Stimulated activated CD8-positive, alpha-beta memory T cell treated with anti-CD3 and anti-CD28 coated beads, Interleukin-2, amount 100 ng/mL, for 48 hours (primary cell): ENCODE measurements around the gene RNASE7.
"Not testable (repeated sequence)": the region's sequence is repeated elsewhere in the genome, so short reads cannot be mapped to it uniquely, and the experiment has no call there.

Experiments used
- DNase-seq, 2 donors: peaks; one replicate each; pipeline ENCODE4 v3.0.0-alpha.2; 2020; ENCODE audit warnings: low read depth in 2 of 2

Gene RNASE7

DNA sequence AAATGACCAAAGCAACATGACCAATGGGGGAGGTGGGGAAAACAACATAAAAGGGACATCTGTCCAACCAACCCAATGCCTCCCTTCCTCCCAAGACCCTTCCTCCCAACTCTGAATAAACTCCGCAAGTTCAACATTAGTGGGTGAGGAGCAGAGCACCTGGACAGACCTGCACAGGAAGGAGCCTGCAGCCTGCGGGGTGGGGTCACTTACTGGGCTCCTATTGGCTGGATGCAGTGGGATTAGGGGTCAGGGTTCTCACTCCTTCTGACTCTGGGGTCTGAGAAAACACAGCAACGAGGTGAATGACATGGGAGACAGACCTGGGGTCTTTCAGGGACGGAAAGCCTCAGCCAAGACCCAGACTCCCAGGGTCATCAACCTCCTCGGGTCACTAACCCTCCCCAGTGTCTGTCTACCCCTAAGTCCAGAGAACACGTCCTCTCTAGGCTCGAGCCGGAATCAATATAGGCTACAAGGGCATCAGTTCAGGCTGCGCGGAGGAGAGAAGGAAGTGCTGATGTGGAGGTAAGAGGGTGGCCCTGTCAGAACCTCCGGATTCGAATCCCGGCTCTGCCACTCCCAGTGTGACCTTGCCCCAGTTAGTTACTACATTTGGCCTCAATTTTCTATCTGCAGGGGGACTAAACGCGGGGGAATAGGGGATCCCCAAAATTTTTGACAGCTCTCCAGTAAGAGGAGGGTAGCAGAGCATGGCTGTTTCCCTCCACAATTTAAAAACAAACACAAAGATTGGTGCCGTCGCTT, 18.2 kb upstream of the RNASE7 start:
- no peak for DNase-seq

DNA sequence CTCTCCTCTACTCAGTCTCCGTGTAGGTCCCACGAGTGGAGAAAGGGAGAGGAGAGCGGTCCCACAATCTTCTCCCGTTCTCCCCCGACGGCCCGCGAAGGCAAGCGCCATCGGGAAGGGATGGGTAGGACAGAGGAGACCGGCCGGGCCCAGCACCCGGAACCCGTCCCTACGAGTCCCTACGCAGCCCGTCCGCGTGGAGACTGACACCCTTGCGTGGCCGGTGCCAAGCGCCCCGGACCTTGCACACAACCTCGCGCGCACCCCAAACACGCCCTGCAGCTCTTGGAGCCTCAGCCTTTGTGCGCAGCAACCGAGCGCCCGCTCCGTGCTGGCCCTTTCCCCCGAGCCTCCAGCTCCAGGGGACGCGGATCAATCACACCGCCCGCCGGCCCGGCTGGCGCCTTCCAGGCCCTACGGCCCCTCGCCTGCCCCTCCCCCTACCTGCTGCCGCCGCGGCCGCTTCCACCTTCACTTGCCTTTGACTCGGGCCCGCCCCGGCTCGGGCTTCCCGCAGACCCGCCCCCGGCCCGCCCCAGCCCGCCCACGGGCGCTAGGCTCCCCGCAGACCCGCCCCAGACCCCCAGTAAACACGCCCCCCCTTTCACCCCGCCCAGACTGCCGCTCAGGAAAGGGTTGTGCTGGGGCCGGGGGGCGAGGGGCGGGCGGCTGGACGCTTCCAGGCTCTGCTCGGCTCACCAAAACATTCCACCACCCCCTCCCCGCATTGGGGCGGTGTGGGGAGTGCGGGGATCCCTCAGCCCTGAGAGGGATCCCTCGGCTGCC, 17.4 kb upstream of the RNASE7 start, which contains the start of gene NDRG2:
Gene NDRG2 (minus strand): TSS at position 477 of the 786 bp plus-strand sequence. CDS start 1,746 bp downstream, outside the sequence.
- peak; percentile 47 to 57 for DNase-seq

DNA sequence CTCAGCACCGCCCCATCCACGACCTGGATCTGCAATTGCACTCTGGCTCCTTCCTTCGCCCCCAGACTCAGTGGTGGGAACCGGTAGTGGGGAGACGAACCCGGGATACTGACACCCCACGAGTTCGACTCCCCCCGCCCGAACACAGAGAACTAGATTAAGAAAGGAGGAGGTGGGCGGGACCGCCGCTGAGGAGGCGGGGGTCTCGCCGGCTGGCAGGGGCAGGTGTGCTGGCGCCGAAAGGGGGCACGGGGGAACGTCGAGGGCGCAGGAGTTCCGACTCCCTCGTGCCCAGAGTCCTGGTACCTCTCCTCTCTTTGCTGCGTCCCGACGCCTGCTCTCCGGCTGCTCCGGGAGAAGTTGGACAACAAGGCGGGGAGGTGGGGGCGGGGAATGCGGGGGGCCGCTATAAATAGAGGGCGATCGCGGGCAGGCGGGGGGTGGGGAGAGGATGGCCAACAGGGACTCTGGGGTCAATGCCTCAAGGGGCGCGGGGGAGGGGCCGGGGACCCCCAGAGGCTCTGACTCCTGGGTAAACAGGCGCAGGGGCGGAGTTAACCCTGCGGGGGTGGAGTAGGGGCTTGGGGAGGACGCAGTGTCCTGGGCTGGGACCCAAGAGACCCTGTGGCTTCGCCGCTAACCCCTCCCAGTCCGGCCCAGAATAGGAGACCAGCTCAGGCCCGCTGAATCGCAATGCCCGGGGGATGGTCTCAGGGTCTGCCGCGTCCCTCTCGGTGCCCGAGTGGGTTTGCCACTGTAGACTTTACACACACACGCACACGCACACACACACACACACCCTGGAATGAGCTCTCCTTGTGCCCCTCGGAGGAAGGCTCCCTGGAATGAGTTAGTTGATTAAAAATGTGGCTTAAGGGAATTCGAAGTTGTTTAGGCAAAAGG, 16.5 kb upstream of the RNASE7 start:
- no peak for DNase-seq

DNA sequence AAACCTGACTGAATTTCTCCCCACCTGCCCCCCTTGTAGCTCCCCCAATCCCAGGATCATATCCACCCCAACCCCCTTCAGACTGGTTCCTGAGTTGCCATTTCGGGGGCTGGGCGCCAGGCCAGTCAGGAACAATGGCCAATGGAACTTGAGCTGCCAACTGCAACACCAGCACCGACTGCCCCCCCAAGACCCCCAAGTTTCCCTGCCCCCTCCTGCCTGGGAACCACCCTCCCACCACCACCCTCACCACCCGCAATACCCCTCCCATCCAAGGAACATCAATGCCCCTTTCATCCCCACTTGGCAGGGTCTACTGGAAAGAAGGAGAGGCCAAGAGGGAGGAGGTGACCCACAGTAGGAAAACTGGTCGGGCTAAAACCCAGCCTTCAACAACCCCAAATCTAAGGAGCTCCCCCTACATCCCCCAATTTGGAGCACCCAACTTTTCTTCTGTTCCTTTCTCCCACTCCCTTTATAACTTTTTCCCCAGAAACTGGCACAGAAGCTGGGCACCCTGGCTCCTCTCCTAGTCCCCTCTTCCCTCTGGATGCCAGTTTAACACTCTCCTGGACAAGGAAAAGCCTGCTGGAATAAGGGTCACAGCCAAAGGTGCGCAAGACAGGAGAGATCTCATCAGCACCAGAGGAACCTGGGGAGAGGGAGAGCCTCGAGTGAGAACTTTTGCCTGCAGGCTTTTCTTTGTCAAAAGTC, 15.7 kb upstream of the RNASE7 start:
- no peak for DNase-seq

DNA sequence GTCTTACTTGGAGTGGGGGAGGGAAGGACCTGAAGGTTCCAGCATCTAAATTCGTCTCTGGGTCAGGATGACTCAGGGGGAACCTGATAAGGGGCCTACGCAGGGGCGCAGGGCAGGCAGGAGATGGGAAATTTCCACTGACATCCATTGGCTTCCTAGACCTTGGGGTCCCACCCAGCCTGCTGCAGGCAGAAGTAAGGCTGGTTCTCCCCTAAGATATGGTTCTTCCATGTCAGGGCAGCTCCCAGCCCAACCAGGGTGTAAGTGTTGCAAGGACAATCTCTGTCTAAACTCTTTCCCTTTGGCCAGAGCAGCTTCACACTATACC, 15.2 kb upstream of the RNASE7 start:
- no peak for DNase-seq

DNA sequence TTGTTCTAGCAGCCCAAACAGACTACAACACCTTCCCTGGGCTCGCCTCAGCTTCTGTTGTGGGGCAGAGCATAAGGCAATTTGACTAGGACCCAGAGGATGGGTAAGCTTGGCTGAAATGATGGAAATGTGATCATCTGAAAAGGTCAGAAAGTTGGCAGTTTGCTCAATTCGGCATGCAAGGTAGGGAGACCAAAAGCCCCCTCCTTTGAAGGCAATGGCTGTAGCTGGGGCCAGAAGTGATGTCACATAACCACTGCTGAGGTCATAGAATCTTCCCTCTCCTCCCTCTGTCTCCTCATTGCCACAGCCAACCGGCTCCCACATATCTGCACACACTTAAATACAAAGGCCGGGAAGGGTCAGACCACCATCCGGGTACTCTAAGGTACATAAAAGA, 12.2 kb upstream of the RNASE7 start, which contains the start of gene TPPP2:
Gene TPPP2 (plus strand): TSS at position 301 of the 400 bp plus-strand sequence. CDS start 365 bp downstream, outside the sequence.
- no peak for DNase-seq

DNA sequence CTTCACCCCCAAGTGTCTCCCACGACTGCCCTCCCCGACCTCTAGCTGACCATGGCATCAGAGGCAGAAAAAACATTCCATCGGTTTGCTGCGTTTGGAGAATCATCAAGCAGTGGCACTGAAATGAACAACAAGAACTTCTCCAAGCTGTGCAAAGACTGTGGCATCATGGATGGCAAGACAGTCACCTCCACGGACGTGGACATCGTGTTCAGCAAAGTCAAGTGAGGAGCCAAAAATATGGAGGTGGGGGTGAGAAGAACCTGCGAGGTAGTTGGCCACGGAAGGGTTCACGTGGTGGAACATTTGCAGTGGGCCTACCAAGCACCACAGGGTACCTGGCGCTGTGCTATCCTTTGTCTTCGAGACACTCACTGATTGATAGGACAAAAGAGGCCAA, 11.6 kb upstream of the RNASE7 start:
- no peak for DNase-seq

DNA sequence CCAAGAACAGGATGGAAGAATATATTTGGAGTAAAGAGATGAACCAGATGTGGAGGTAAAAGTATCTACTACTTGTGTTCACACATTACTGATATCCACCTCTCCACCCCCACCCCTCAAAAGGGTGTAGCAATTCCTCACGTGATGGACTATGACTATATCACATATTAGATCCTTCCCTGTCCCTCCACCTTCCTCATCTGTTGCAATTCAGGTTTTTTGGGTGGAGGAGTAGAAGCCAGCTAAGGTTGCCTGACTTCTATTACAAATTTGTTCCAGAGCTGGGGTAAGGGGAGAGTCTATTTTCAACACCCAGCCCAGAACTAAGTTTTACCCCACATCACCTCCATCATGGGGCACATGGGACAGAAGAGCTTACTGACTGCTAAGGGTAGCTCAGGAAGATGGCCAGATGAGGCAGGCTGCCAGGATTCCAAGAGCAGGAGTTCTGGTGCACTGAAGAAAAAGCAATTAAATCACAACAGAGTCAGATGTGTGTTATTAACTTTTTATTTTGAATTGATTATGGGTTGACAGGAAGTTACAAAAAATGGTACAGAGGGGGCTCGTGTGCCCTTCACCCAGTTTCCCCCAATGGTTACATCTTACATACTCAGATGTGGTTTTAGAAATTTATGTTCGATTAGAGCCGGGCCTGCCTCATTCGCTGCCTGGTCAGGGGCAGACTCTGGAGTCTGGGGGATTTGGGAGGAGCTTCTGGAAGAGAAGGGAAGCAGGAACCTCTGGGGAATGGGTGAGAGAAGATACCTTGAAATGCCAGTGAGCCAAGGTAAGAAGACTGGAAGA, 9.6 kb upstream of the RNASE7 start:
- DNase-seq, result no peak

DNA sequence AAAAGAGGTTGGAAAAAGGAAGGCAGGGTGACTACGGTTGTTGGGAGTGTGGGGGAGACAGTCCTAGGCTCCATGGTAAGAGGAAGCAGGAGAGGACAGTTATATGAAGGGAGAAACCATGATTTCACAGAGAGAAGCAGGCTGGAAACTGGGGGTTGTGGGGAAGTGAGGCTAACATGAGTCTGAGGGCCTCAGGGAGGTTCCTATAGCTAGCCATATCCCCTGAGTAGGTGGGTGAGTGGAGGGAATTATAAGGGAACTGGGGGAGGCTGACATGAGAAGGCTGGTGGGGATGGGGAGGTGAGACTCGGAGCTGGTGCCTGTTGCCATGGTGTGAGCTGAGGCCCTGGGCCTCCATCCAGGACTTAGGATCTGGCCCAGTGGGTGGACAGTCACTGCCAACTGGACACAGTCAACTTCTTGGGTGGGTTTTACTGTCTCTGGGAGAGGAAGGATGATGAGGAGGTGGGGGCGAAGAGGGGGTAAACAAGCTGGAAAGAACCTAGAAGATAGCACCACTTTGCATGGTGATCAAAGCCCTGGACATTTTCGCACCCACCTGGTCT, 8.9 kb upstream of the RNASE7 start:
- DNase-seq, result no peak

DNA sequence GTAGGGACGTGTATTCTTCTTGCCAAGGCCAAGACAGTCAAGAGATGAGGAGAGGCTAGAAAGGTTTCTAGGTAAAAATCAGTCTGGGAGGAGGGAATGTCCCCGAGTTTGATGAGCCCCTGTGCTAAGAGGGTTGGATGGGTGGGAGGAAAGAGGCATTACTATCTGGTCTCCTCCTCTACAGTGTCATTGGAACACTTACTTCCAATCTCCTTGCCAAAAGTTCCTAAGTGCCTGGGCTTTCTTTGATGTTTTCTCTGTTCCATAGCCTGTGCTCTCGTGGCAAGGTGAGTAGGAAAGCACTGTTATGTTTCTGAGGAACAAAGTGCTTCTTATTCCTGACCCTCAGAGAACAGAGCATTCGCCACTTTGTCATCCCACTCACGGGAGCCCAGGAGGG, 7.5 kb upstream of the RNASE7 start, which contains the start of gene RNASE13:
Gene RNASE13 (minus strand): TSS at position 101 of the 400 bp plus-strand sequence. CDS start 519 bp downstream, outside the sequence.
- DNase-seq, result no peak

DNA sequence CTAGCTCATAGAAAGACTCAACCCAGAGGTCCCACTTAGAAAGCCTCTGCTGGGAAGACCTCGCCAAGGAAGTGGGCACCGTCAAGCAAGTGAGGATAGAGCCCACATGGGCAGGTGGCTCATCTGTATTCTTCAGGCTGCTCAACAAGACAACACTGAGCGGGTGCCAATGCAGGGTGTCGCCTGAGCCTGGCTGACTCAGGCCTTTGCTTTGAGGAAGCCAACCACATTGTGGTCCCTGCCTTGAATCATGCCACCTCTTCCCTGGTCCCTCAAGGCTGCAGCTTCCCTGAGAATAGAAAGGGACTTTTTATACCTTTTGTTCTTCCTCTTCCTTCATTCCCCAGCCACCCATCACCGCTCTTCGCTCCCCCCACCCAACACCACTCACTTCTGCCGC, 5.4 kb upstream of the RNASE7 start:
- DNase-seq, result no peak

DNA sequence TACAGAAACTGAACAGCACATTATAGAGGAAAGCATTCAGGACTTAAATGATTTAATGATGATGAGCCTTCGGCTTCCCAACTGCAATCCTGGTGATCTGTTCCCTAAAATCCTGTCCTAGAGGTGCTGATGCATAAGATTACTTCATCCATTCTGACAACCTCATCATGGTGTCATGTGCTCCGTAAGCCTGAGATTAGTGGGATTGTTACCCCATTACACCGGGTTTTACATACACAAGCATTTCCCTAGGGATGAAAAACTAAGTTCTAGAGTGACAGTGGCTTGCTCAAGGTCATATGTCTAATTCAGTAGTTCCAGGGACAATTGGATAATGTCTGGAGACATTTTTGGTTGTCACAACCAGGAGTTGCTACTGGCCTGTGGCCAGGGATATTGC, 5.0 kb upstream of the RNASE7 start:
- DNase-seq, result no peak

DNA sequence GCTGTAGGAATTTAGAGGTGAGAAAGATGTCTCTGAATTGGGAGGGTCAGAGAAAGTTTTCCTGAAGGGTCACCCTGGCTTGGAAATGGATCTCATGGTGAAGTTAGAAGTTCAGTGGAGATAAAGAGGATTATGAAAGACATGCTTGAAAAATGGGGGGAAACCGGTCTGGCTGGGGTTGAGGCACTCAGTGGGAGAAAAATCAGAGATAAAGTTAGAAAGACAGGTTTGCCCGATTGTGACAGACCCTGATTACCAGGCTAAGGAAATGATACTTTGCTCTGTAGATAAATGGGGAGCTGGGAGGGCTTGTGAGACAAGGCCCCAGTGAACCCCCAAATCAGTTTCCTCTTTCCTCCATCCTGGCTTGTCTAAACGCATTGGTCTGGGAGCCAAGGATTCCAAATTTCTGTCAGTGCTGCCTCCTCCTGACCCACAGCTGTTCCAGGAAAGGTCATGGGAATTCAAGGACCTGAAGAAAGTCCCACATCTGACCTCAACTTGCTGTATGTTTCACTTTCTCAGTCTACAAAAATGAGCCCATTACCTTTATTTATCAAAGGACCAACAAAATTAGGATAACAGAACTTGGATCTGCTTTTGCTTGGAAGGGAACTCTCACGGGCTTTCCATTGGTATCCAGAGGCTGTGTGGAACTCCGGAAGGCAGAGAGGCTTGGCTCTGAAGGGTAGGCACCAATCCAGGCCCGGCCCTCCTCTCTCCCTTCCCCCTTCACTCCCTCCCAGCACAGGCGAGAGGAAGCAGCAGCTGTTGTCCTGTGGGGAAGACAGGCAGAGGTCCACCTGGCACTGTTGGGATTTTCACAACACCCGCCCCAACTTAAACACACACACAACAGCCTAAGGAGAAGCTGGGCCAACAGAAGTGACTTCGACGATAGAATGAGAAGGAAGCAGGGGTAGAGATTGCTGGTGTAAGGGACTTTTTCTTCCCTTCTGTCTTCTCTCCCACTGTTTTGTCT, 3.4 kb upstream of the RNASE7 start:
- DNase-seq, result no peak

DNA sequence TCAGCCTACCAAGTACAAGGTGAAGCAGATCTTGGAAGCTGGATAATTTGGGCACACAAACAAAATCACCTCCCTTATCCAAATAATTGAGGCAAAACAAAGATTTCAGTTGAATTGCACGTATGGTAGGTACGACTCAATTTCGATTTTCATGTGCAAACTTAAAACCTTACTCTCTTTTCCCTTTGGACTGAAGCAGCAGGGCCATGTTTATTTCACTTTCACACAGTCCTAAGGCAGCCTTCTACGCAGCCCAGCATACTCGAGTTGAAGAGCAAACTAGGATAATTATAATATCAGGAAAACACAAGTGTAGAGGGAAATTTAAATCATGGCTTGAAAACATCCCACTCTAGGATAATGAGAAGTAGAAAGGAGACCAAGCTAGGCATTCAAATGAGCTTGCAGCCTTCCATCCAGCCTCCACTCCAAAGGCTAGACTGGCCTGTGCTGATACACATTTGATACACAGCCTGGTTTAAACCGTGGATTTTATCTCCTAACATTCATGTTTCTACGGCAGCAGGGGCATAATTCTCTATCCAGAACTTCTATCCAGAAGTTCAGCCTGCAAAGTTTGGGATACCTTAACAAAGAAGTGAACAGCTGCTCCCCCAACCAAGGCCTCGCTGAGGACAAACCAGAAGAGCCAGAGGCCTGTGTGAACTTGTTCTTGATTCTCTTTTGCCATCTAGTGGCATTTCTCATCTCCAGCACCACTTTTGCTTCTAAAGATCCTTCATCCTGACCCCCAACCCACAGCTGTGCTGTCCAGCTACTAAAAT, 2.4 kb upstream of the RNASE7 start:
- DNase-seq, result no peak

DNA sequence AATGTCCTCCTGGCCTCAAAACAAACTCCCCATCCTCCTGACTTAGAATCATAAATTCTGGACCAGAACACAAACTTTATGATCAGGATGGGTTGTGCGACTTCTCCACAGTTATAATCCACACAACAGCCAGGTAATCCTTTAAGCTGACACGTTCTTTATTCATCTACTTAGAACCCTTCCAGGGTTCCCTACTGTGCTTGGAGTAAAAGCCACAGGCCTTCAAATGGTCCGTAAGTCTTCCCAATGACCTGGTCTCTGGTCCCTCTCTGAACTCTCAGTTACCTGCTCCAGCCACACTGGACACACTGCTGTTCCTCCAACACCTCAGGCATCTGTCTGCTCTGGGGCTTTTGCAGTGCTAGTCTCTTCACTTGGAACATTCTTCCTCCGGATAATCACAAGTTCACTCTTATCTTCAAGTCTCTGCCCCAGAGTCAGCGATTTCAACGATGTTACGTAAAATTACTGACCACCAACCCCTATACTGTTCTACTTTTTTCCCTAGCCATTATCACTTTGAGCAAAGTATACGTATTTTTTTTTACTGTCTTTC, 1.7 kb upstream of the RNASE7 start:
- DNase-seq, result no peak

DNA sequence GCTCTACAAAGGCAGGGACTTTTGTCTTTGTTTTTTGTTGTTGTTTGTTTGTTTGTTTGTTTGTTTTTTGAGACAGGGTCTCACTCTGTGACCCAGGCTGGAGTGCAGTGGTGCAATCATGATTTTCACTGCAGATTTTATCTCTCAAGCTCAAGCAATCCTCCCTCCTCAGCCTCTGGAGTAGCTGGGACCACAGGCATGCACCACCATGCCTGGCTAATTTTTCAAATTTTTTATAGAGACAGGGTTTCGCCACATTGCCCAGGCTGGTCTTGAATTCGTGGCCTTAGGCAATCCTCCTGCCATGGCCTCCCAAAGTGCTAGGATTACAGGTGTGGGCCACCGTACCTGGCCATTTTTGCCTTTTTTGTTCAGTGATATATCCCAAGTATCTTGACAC, 1.2 kb upstream of the RNASE7 start:
- DNase-seq, result not testable (repeated sequence)

DNA sequence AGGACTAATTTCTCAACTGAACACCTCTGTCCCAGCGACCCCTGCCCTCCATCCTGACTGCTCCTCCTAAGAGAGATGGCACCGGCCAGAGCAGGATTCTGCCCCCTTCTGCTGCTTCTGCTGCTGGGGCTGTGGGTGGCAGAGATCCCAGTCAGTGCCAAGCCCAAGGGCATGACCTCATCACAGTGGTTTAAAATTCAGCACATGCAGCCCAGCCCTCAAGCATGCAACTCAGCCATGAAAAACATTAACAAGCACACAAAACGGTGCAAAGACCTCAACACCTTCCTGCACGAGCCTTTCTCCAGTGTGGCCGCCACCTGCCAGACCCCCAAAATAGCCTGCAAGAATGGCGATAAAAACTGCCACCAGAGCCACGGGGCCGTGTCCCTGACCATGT, 756 bp downstream of the RNASE7 start:
- no peak for DNase-seq
